NCI-H446 treated with DMSO at 0.1 percent for 48 hours (cell line): ENCODE data around the gene KRTAP10-8.
"Not testable (repeated sequence)": the region's sequence is repeated elsewhere in the genome, so short reads cannot be mapped to it uniquely, and the experiment has no call there.

Source experiments
- DNase-seq: peaks from one replicate; lab custom pipeline; 2025; lab: John Stamatoyannopoulos, UW

KRTAP10-8 gene

DNA sequence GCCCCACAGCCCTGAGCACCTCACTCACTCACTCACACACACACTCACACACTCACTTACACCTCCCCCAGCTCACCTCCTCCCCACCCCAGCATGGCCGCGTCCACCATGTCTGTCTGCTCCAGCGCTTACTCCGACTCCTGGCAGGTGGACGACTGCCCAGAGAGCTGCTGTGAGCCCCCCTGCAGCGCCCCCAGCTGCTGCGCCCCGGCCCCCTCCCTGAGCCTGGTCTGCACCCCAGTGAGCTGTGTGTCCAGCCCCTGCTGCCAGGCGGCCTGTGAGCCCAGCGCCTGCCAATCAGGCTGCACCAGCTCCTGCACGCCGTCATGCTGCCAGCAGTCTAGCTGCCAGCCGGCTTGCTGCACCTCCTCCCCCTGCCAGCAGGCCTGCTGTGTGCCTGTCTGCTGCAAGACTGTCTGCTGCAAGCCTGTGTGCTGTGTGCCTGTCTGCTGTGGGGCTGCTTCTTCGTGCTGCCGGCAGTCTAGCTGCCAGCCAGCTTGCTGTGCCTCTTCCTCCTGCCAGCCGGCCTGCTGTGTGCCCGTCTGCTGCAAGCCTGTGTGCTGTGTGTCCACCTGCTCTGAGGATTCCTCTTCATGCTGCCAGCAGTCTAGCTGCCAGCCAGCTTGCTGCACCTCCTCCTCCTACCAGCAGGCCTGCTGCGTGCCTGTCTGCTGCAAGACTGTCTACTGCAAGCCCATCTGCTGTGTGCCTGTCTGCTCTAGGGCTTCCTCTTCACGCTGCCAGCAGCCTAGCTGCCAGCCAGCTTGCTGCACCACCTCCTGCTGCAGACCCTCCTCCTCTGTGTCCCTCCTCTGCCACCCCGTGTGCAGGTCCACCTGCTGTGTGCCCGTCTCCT is 34.7 kb downstream of the KRTAP10-8 start, which contains the start of gene KRTAP10-11:
Gene KRTAP10-11, plus strand, starts transcription at position 49 of the 856 bp plus-strand sequence. Its CDS starts 45 bp downstream, at position 94.
- not testable (repeated sequence) for DNase-seq

DNA sequence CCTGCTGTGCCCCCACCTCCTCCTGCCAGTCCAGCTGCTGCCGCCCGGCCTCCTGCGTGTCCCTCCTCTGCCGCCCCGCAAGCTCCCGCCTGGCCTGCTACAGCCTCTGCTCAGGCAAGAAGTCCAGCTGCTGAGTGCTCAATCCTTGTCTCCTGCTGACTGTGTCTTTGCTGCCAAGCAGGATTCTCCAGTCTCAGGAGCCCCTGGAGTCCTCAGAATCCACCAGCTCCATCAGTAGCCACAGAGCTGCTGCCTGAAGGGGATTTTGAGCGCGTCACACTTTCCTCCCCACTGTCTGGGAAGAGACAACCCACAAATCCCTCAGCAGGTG is 35.3 kb downstream of the KRTAP10-8 start:
- no peak for DNase-seq

DNA sequence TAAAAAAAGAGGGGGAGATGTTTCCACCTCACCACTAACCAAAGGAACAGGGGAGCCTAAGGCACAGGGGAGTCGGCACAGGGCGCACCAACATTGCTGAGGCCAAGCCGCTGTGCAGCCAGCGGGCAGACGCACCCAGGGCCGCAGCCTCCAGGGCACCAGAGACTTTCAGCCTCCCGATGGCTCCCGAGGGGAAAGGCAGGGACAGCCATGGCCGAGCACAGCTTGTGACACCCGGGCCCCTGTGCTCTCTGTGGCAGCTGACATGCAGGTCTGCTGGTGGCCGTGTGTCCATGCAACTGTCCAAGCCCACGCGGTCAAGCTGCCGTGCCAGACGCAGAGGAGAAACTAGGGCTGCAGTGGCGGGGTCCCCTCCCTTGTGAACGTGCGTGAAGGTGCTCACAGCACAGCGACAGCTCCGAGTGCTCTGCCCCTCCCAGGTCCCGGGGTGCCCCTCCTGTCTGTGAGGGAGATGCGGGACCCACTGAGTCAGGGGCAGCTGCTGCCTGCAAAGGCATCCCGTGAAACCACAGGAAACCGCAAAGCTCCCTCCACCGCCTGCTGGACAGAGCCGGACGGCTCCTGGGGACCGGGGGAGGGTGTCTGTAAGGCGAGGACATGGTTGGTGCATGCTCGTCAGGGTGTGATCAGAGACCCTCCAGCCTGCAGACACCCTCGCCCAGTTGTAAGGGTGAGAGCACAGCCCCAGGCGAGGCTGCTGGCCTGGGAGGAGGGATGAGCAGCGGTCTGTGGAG is 36.9 kb downstream of the KRTAP10-8 start:
- no peak for DNase-seq

DNA sequence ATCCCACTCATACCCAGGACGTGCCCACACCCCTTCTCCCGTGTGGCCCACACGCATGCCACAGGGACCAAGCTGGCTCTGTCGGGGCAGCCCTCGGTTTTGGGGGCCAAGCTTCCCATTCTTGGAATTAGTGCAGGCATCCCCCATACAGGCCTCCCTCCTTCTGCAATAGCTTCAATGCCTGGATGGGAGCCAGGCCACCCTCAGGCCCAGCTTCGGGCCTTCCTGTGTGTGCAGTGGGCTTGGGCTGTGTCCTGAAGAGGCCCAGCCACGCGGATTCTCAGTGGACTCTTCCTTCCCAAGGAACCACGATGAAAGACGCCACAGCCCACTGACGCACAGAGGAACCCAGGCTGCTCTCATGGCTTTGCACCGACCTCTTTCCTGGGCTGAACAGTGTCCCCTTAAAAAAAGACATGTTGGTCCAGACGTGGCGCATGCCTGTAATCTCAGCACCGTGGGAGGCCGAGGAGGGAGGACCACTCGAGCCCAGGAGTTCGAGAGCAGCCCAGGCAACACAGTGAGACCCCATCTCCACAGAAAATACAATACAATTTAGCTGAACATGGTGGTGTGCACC is 37.7 kb downstream of the KRTAP10-8 start:
- no peak for DNase-seq

DNA sequence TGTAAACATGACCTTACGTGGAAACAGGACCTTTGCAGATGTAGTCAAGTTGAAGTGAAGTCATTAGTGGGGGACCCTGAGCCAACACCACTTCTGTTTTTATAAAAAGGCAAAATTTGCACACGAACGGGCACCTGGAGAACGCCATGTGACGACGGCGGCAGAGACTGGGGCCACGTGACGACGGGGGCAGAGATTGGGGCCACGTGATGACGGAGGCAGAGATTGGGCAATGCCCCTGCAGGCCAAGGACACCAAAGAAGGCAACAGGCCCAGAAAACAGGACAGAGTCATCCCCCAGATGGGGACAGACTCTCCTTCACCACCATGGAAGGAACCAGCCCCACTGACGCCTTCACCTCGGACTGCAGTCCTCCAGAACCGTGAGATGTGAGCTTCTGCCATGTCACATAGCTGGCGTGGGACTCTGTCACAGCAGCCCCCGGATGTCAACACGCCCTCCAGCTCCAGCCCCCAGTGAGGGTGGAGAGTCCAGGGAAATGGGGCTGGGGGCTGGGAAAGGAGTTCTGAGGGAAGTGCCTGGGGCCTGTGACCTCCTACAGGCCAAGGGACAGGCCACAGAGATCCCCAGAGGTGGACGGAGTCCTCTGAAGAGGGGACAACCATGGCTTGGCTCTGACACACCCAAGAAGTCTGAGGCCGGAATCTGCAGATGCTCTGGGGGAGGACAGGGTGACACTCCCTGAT is 38.5 kb downstream of the KRTAP10-8 start:
- no peak for DNase-seq

DNA sequence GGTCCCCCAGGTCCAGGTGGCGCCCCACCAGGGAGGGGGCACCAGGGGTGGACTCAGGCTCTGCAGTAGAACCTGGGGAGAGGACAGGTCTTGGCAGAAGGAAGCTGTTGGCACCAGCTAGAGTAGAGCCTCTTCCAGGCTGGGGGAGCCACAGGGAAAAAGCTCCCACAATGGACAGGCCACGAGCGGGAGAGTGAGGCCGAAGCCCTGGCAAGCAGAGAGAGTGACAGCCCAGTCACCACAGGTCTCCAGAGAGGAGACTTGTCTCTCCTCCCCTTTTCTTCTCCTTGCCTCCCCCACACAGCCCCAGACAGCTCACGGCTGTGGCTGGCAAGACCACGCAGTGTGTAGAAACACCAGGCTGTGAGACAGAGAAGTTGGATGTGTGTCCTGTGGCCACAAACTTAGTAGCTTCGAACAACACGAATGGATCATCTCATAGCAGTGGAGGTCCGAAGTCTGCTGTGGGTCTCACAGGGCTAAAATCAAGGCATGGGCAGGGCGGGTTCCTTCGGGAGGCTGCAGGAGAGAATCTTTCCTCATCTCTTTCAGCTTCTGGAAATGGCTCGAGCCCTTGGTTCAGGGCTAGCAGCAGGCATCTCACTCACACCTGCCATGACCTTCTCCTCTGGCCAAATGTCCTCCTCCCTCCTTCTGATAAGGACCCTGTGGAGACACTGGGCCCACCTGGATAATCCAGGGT is 39.2 kb downstream of the KRTAP10-8 start:
- no peak for DNase-seq

DNA sequence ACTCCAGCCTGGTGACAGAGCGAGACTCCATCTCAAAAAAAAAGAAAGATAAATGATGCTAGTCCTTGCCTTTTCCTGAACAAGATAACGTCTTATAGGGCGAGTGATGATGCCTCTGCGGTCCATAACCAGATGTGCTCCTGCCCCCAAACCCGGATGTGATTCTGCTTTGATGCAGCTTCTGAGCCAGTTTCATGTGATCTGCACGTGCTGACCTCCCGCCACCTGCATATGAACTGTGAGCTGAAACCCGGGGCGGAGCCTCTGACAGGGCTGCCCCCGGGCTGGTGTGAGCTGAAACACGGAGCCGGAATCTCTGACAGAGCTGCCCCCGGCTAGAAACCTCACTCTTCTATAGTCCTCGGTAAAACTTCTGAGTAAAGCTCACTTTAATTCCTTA is 41.2 kb downstream of the KRTAP10-8 start:
- DNase-seq, result no peak

DNA sequence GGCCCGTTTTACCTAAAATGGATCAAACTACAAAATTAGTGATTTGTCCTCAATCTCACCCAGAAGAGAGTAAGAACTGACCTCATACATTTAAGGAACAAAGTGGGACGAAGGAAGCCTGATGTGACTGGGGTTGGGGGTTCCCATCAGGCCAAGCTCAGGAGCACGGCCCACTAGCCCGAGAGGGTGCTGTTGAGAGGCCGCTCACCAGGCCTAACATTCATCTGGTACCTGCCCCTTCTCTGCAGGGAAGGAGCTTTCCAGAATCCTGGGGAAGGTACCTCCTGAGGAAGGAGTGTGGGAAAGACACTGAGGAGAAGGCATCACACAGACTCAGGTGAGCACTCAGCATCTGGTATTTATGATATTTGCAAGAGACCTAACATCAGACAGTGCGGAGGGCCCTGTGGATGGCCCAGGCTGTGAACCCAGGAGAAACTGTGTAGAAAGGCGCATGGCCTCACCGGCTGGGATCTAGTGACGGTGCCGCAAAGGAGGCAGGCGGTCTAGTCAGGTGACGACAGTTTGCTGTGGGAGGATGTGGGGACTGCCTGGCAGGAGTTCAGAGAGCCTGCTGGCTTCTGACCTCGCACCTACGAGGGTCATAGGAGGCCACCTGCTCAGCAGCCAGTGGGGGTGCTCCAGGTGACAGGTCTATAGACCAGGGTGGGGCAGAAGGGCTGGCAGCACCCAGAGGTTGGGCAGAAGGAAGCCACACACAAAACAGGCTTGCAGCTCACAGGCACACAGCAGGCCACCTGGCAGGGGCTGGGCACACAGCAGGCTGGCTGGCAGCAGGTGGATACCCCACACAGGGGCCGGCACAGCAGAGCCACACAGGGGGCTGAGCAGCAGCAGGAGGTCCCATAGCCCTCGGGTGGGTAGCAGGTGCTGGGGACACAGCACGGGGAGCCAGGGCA is 42.0 kb downstream of the KRTAP10-8 start:
- DNase-seq, result no peak

DNA sequence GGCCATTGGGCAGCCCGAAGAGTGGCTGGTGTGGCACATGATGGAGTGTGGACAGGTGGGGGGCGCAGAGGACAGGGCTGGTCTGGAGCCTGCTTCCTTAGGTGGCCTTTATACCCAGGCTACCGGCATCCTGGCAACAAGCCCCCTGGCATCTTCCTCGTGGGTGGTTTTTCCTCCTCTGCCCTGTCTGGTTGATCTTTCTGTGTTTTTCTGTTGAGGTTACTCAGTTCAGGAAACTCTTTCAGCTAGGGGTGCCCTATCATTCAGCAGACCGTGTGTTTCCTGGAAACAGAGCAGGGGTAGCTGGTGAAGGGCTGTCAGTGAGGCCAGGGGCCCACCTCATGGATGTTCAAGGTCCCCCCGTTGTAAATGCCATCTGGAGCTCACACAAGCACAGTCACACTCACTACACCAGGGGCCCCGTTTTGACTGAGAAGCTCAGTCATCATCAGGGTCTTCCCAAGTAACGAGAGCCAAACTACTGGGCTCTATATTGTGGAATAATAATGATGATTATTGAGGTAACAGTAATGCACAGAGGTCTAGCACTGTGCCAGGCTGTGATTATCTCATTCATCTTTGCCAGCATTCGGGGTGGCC is 42.8 kb downstream of the KRTAP10-8 start, which contains the start of gene KRTAP12-4:
Gene KRTAP12-4, minus strand, starts transcription at position 84 of the 600 bp plus-strand sequence. Its CDS starts 45 bp downstream, at position 39.
- DNase-seq, result no peak

DNA sequence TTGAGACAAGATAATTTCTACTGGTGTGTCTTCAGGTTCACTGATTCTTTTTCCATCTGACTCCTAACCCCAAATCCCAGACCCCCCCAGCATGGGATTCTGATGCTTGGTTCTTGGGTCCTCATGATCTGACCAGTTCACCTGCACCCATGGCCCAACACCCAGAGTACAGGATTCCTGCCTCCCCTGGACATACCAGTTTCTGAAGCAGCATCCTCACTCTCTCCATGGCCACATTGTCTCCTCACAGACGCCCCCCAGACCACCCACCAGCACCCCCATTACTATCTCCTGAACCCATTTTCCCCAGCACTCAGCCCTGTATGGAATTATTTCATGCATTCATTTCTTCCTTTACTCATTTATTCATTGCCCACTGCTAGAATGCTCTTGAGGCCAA is 45.0 kb downstream of the KRTAP10-8 start:
- no peak for DNase-seq

DNA sequence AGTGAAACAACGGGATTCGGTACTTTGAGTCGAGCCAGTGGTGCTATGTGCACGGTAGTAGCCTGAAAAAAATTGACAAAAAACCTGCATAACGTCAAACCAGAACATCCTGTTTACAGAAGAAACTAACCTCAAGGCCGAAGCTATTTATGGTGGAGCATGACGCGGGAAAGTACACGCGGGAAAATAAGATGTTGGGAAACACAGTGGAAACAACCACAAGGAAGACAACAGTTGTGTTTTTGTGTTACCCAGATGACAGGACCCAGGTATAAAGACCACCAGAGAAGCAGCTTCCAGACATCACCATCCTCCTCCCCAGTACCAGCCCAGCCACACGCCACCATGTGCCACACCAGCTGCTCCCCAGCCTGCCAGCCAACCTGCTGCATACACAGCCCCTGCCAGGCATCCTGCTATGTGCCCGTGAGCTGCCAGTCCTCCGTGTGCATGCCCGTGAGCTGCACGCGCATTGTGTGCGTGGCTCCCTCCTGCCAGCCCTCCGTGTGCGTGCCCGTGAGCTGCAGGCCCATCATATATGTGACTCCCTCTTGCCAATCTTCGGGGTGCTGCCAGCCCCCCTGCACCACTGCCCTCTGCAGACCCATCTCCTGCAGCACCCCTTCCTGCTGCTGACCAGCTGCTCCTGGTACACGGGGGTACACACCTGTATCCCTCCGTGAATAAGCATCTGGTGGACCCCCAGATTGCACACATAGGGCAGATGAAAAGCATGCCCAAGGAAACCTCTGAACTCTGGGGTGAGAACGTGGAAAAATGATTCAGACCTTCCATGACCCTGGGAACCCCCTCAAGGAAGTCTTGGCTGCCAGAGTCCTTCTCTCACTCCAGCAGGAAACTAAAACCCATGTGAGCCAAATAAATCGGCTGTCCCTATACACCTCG is 46.0 kb downstream of the KRTAP10-8 start, which contains the start of gene KRTAP12-3:
Gene KRTAP12-3, plus strand, starts transcription at position 298 of the 906 bp plus-strand sequence. Its CDS starts 48 bp downstream, at position 346.
- no peak for DNase-seq

DNA sequence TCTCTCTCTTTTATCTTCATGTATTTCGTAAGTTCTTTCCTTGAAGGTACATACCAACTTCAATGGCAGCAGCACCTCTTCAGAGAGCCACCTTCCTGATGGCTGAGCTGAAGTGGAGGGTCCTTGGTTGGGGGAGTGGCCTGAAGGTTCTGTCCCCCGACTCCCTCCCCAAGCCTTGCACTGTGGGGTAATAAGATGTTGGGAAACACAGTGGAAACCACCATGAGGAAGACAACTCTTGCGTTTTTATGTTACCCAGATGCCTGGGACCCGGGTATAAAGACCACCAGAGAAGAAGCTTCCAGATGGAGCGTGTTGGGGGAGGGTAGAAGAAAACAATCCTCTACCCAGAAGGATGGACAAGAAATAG is 46.6 kb downstream of the KRTAP10-8 start:
- no peak for DNase-seq

DNA sequence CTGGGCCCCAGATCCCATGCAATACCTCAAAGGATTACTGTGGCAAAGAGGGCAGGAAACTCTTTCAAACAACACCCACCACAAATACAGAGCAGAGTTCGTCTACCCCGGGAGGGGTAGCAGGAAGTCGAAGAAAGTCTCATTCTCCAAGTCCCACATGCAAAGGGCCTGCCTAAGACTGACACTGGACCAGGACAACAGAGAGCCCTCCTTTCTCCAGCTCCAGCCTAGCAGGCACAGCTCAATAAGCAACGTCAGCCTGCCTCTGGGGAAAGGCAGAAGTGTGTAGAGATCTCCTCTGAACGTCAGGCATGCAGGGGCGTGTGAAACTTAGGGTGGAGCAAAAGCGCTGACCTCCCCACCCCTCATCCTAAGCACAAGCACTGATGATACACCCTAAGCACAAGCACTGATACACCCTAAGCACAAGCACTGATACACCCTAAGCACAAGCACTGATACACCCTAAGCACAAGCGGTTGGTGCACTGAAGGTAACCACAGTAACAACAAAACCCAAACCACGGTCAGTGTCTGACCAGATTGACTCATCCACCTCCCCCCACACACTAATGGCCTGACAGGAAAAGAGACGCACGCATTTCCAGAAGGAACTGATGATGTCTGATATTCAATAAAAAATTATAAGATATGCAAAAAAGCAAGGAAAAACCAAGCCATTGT is 47.2 kb downstream of the KRTAP10-8 start:
- no peak for DNase-seq

DNA sequence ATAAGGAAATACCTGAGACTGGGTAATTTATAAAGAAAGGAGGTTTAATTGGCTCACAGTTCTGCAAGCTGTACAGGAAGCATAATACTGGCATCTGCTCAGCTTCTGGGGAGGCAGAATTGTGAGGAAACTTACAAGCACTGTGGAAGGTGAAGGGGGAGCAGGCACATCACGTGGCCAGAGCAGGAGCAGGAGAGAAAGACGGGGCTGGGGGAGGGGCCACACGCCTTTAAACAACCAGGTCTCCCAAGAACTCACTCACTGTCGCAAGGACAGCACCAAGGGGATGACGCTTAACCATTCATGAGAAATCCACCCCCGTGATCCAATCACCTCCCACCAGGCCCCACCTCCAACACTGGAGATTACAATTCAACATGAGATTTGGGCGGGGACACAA is 49.7 kb downstream of the KRTAP10-8 start:
- DNase-seq, result not testable (repeated sequence)
